ENCODE data around the gene TNFRSF13B.

The TNFRSF13B gene
- long read RNA-seq = 0 reads

DNA sequence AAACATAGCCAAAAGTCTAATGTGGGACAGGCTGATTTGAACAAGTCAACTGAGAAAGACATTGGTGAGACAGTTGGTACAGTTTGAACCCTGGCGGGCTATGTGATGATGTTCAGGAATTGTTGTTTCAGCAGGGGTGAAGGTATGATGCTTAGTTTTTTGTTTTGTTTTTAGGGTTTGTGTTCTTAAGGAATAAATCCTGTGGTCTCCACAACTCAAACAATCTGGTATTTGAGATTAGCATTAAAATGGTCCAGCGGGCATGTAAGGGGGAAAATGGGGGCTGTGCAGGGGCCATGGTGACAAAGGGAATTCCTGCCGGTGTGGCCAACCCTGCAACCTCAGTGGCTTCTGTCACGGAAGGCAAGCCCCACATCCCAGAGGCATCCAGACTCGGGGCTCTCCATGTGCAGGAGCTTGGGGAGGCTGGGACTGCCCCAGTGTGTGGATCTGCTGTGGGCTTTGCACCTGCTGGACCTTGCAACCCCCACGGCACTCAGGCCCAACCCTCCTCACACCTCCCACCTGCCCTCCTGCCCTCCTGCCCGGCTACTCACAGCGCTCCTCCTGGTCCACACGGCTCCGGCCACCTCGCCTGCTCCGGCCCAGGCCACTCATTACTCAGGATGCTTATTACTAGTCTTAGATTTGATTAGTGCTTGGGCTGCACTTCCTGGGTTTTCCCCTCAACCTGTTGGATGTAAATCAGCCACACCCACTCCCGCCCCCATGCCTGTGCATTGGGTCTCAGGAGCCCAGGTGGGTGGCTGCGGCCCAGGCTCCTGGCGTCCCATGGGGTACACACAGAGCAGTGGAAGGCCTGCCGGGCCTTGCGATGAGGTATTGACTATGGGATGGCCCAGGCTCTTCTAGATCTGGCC, at the start of gene TNFRSF13B:
TNFRSF13B (minus strand) TSS at position 661 of the 881 bp plus-strand sequence; CDS start at position 618, 43 bp downstream.
- Histone ChIP-seq H3K4me3 (replicated peaks; ENCODE audit: insufficient read depth, low read length) (no peak within 1 kb of the TSS), H3K27me3 (ENCODE audit: insufficient read depth, poor library complexity, severe bottlenecking) (no peaks in the 10 kb centered on the region), H3K27ac (replicated peaks) (no peak within 1 kb of the TSS)
- DNase-seq (ENCODE audit: low read depth in 1 of 2, low spot score in 1 of 2) = no peak
- TF ChIP-seq, protein P1, sequence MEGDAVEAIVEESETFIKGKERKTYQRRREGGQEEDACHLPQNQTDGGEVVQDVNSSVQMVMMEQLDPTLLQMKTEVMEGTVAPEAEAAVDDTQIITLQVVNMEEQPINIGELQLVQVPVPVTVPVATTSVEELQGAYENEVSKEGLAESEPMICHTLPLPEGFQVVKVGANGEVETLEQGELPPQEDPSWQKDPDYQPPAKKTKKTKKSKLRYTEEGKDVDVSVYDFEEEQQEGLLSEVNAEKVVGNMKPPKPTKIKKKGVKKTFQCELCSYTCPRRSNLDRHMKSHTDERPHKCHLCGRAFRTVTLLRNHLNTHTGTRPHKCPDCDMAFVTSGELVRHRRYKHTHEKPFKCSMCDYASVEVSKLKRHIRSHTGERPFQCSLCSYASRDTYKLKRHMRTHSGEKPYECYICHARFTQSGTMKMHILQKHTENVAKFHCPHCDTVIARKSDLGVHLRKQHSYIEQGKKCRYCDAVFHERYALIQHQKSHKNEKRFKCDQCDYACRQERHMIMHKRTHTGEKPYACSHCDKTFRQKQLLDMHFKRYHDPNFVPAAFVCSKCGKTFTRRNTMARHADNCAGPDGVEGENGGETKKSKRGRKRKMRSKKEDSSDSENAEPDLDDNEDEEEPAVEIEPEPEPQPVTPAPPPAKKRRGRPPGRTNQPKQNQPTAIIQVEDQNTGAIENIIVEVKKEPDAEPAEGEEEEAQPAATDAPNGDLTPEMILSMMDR (IDR thresholded peaks at IDR 0.05; ENCODE audit: insufficient read depth, low read length) = no peak
- TF ChIP-seq POLR2AphosphoS5 (IDR thresholded peaks at IDR 0.05; ENCODE audit: low read depth) = no peak
- no peak for TF ChIP-seq SPI1 (IDR thresholded peaks at IDR 0.05; ENCODE audit: borderline replicate concordance, low read depth)
- TF ChIP-seq GABPA (IDR thresholded peaks at IDR 0.05; ENCODE audit: low read depth) = no peak
- no peak for TF ChIP-seq REST (IDR thresholded peaks at IDR 0.05; ENCODE audit: insufficient replicate concordance, low read depth)

DNA sequence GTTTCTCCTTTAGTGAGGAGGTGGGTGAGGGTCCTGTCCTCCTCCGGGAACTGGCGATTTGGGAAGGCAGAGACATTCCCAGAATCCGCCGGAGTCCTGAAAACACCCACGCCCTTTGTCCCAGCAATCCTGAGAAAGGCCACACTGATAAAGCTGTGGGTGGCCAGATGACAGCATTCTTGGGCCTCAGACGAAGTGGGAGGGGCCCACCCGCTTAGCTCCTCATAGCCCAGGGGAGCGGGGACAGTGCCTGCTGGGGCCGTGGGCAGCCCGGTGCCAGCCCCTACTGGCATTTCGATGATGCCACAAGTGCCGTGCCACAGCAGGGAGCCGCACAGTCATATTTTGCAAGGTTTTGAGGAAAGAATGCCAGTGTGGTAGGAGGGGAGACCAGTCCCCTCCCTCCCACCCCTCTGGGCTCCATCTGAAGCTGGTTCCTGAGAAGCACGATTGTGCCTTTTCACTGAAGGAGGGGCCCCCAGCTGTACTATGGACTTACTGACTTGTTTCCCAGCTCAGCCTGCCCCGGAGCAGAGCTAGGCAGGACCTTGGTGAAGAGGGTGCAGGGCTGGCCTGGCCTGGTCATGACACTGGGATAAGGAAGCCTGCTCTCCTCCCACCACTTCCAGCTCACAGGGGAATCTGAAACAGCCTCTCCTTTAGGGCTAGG, 49.4 kb upstream of the TNFRSF13B start:
- no peak for DNase-seq (ENCODE audit: low read depth in 1 of 2, low spot score in 1 of 2)
- H3K27ac ChIP-seq (replicated peaks) = no peak overlapping the region

More for the DNA sequence above, 49.4 kb upstream of the TNFRSF13B start:
- TF ChIP-seq REST (IDR thresholded peaks at IDR 0.05; ENCODE audit: insufficient replicate concordance, low read depth) (no peak), POLR2AphosphoS5 (IDR thresholded peaks at IDR 0.05; ENCODE audit: low read depth) (no peak), SPI1 (IDR thresholded peaks at IDR 0.05; ENCODE audit: borderline replicate concordance, low read depth) (no peak), GABPA (IDR thresholded peaks at IDR 0.05; ENCODE audit: low read depth) (no peak)
- TF ChIP-seq, protein P1 (IDR thresholded peaks at IDR 0.05; ENCODE audit: insufficient read depth, low read length) = no peak
- Histone ChIP-seq H3K4me3 (replicated peaks; ENCODE audit: insufficient read depth, low read length) (no peak overlapping the region), H3K27me3 (ENCODE audit: insufficient read depth, poor library complexity, severe bottlenecking) (no peaks in the 10 kb centered on the region)
